IgD-negative memory B cell (primary cell): ENCODE measurements around the gene ZNG1B. TPM values are rescaled to one million over a fixed set of nuclear protein-coding genes. Genes with fewer than 3 reads are reported as not detected.
"Not testable (repeated sequence)": the region's sequence is repeated elsewhere in the genome, so short reads cannot be mapped to it uniquely, and the experiment has no call there.

Experiments
- H3K27ac Mint-ChIP-seq, 3 donors: one replicate each; pipeline ENCODE4 v1.8.0; 2020 to 2022; ENCODE audit warnings: mild to moderate bottlenecking in 3 of 3, mixed read lengths in 3 of 3, moderate library complexity in 1 of 3
- H3K27me3 Mint-ChIP-seq: one replicate; pipeline ENCODE4 v1.8.0; 2021; ENCODE audit warnings: mixed read lengths
- H3K36me3 Mint-ChIP-seq: one replicate; pipeline ENCODE4 v1.8.0; 2020; ENCODE audit warnings: mild to moderate bottlenecking, mixed read lengths
- H3K4me1 Mint-ChIP-seq, 3 donors: one replicate each; pipeline ENCODE4 v1.8.0; 2020 to 2022; ENCODE audit warnings: mixed read lengths in 3 of 3, mild to moderate bottlenecking in 1 of 3
- H3K4me3 Mint-ChIP-seq, 4 donors: one replicate each; pipeline ENCODE4 v1.8.0; 2020 to 2022; ENCODE audit warnings: mild to moderate bottlenecking in 4 of 4, mixed read lengths in 4 of 4, moderate library complexity in 3 of 4
- H3K9me3 Mint-ChIP-seq, 3 donors: one replicate each; pipeline ENCODE4 v1.8.0; 2020 to 2021; ENCODE audit warnings: mixed read lengths in 3 of 3, mild to moderate bottlenecking in 1 of 3
- polyA plus RNA-seq: library from polyadenylated mRNA; unstranded; fragments of 300-500 nt; fragmentation: Illumina TruSeq; gene quantifications from one replicate; pipeline ENCODE4 v1.2.3, GENCODE V29; 2021

The ZNG1B gene
- polyA plus RNA-seq, 1 donor from 2014 or later: 36.6 TPM

- Mint-ChIP-seq H3K4me1 (peaks cover 0 to 11% (median 5%) of the 10 kb centered on the region in 3 donors), H3K4me3 (peak overlapping the region in 2 of 4 donors; percentile 29 to 49), H3K27ac (peak overlapping the region in 1 of 3 donors; percentile 75), H3K27me3 (peaks cover 20% of the 10 kb centered on the region)
- H3K9me3 Mint-ChIP-seq, H3K36me3 Mint-ChIP-seq: not testable (repeated sequence)
Measured at GRCh38 chr2:113499019-113499885, 61.8 kb downstream of the ZNG1B start.

GRCh38 chr2:113499886-113500722, 62.6 kb downstream of the ZNG1B start:
- Mint-ChIP-seq H3K4me1 (peaks cover 0 to 11% (median 5%) of the 10 kb centered on the region in 3 donors), H3K4me3 (peak overlapping the region in 1 of 4 donors; percentile 73), H3K27ac (peak overlapping the region in 1 of 3 donors; percentile 75), H3K27me3 (peaks cover 22% of the 10 kb centered on the region)
- not testable (repeated sequence) for H3K9me3 Mint-ChIP-seq, H3K36me3 Mint-ChIP-seq

GRCh38 chr2:113500723-113501038, 63.2 kb downstream of the ZNG1B start:
- not testable (repeated sequence) for H3K9me3 Mint-ChIP-seq, H3K36me3 Mint-ChIP-seq
- Mint-ChIP-seq H3K4me1 (peaks cover 0 to 11% (median 5%) of the 10 kb centered on the region in 3 donors), H3K4me3 (peak overlapping the region in 1 of 4 donors; percentile 73), H3K27ac (peak overlapping the region in 1 of 3 donors; percentile 75), H3K27me3 (peaks cover 22% of the 10 kb centered on the region)

- peaks cover 22% of the 10 kb centered on the region for H3K27me3 Mint-ChIP-seq
- not testable (repeated sequence) for H3K9me3 Mint-ChIP-seq, H3K36me3 Mint-ChIP-seq
- H3K27ac Mint-ChIP-seq: peak overlapping the region in 2 of 3 donors; percentile 78 to 88
- peaks cover 0 to 11% (median 5%) of the 10 kb centered on the region in 3 donors for H3K4me1 Mint-ChIP-seq
- H3K4me3 Mint-ChIP-seq: peak overlapping the region in 3 of 4 donors; percentile 69 to 87 (median 80)
Measured at GRCh38 chr2:113502216-113503093, 65.0 kb downstream of the ZNG1B start.

- H3K4me3 Mint-ChIP-seq: peak overlapping the region in 3 of 4 donors; percentile 69 to 87 (median 80)
- H3K36me3 Mint-ChIP-seq, H3K9me3 Mint-ChIP-seq: not testable (repeated sequence)
- peaks cover 0 to 11% (median 5%) of the 10 kb centered on the region in 3 donors for H3K4me1 Mint-ChIP-seq
- peaks cover 22% of the 10 kb centered on the region for H3K27me3 Mint-ChIP-seq
- H3K27ac Mint-ChIP-seq: peak overlapping the region in 2 of 3 donors; percentile 81 to 88
Measured at GRCh38 chr2:113503094-113504042, 65.9 kb downstream of the ZNG1B start.

GRCh38 chr2:113504081-113504480, 66.6 kb downstream of the ZNG1B start:
- Mint-ChIP-seq H3K27ac (peak overlapping the region in 1 of 3 donors; percentile 53), H3K4me1 (peaks cover 0 to 11% (median 5%) of the 10 kb centered on the region in 3 donors), H3K27me3 (peaks cover 22% of the 10 kb centered on the region), H3K4me3 (peak overlapping the region in 3 of 4 donors; percentile 52 to 83 (median 82))
- H3K9me3 Mint-ChIP-seq, H3K36me3 Mint-ChIP-seq: not testable (repeated sequence)

- H3K36me3 Mint-ChIP-seq, H3K9me3 Mint-ChIP-seq, H3K27ac Mint-ChIP-seq, H3K4me1 Mint-ChIP-seq, H3K27me3 Mint-ChIP-seq, H3K4me3 Mint-ChIP-seq: not testable (repeated sequence)
Measured at GRCh38 chr2:113507394-113508140, 70.1 kb downstream of the ZNG1B start.

- not testable (repeated sequence) for H3K27me3 Mint-ChIP-seq, H3K9me3 Mint-ChIP-seq, H3K36me3 Mint-ChIP-seq, H3K4me1 Mint-ChIP-seq, H3K4me3 Mint-ChIP-seq, H3K27ac Mint-ChIP-seq
Measured at GRCh38 chr2:113508187-113508586, 70.7 kb downstream of the ZNG1B start.

- not testable (repeated sequence) for H3K4me1 Mint-ChIP-seq, H3K27ac Mint-ChIP-seq, H3K4me3 Mint-ChIP-seq, H3K9me3 Mint-ChIP-seq, H3K36me3 Mint-ChIP-seq, H3K27me3 Mint-ChIP-seq
Measured at GRCh38 chr2:113510913-113511312, 73.4 kb downstream of the ZNG1B start.

GRCh38 chr2:113511859-113512258, 74.4 kb downstream of the ZNG1B start:
- H3K4me3 Mint-ChIP-seq, H3K4me1 Mint-ChIP-seq, H3K27me3 Mint-ChIP-seq, H3K9me3 Mint-ChIP-seq, H3K36me3 Mint-ChIP-seq, H3K27ac Mint-ChIP-seq: not testable (repeated sequence)

GRCh38 chr2:113515457-113515856, 78.0 kb downstream of the ZNG1B start:
- H3K27ac Mint-ChIP-seq, H3K4me1 Mint-ChIP-seq, H3K27me3 Mint-ChIP-seq, H3K4me3 Mint-ChIP-seq, H3K36me3 Mint-ChIP-seq, H3K9me3 Mint-ChIP-seq: not testable (repeated sequence)

GRCh38 chr2:113515995-113516394, 78.5 kb downstream of the ZNG1B start:
- not testable (repeated sequence) for H3K9me3 Mint-ChIP-seq, H3K27ac Mint-ChIP-seq, H3K27me3 Mint-ChIP-seq, H3K36me3 Mint-ChIP-seq, H3K4me1 Mint-ChIP-seq, H3K4me3 Mint-ChIP-seq

GRCh38 chr2:113517025-113517424, 79.5 kb downstream of the ZNG1B start:
- H3K4me3 Mint-ChIP-seq, H3K9me3 Mint-ChIP-seq, H3K27me3 Mint-ChIP-seq, H3K27ac Mint-ChIP-seq, H3K4me1 Mint-ChIP-seq, H3K36me3 Mint-ChIP-seq: not testable (repeated sequence)
